GM12873 (cell line): ENCODE measurements around the gene LRRTM1.

Source experiments
- CTCF ChIP-seq: IDR thresholded peaks from 2 replicates; pipeline ENCODE4 v1.5.1; 2012; ENCODE audit warnings: low read depth, mild to moderate bottlenecking, moderate library complexity, low read length, control low read depth; ENCODE audit not compliant: insufficient read depth; ENCODE audit errors: missing control alignments

The LRRTM1 gene

GRCh38 chr2:80288576-80288975, 16.0 kb downstream of the LRRTM1 start:
- no peak for TF ChIP-seq CTCF

GRCh38 chr2:80281049-80281448, 23.5 kb downstream of the LRRTM1 start:
- TF ChIP-seq CTCF: no peak

GRCh38 chr2:80280598-80280997, 24.0 kb downstream of the LRRTM1 start:
- no peak for TF ChIP-seq CTCF

DNA sequence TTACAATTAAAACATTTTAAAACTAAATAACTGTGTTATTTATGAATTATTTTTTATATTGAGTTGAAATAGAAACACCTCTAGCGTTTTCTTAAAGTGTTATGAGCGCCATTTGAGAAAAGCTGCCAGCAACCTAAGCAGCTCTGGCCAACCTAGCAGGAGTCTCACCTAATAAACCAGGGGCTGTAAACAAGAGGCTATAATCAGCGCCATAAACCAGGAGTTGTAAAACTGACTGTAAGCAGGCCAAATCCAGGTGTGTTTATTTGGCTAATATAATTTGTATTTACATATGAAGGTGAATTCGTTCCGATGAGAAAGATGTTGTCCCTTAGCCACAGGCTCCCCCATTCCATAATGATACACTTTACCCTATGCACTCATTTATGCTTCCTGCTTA, 34.7 kb downstream of the LRRTM1 start:
- no peak for TF ChIP-seq CTCF

DNA sequence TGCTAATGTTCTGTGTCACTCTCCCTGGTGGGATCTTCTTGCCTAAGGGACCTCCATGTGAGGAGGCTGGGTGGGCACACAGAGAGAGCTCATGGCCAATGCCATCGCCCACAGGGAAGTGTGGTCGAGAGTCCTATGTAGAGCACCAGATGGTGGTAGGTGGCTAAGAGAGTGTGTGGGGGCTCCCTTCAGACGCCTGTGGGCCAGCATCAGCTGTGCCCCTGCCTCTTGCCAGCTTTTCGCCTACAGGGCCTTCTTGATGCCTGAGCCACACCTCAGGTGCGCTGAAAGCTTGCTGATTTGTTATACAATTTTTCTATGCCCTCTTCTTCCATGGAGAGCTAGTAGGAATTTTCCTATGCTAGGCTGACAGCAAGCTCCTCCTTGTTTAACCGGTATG, 38.3 kb downstream of the LRRTM1 start:
- no peak for TF ChIP-seq CTCF

- no peak for TF ChIP-seq CTCF
Observed at GRCh38 chr2:80259292-80259691, 45.3 kb downstream of the LRRTM1 start.

- no peak for TF ChIP-seq CTCF
Observed at GRCh38 chr2:80258793-80259192, 45.8 kb downstream of the LRRTM1 start.

DNA sequence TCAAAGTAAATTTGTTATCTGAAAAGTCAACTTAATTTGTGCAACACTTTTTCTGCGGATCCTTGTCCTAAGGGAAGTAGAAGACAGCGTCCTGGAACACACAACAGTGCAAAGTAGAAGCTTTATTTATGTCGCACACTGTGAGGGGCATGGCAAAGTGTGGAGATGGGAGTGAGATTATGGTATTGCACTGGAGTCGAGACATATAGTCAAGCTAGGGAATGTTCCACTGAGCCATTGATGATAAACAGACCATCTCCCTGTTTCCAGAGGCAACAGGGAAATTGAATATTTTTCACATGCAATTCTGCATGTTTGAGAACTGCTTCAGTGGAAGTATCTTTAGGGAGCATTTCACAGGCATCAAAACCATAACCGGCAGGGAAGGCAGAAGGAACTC, 46.2 kb downstream of the LRRTM1 start:
- no peak for TF ChIP-seq CTCF
